HTR-8/SVneo (cell line): ENCODE measurements around the gene KIF6.

Experiments used
- DNase-seq: peaks from one replicate; pipeline ENCODE4 v3.0.0; 2011; ENCODE audit warnings: low spot score, mixed read lengths; ENCODE audit not compliant: insufficient read length
- FAIRE-seq: peaks from 2 replicates; lab custom pipeline; 2011; peaks lifted over from hg19 to GRCh38; lab: Jason Lieb, UNC

KIF6 gene

DNA sequence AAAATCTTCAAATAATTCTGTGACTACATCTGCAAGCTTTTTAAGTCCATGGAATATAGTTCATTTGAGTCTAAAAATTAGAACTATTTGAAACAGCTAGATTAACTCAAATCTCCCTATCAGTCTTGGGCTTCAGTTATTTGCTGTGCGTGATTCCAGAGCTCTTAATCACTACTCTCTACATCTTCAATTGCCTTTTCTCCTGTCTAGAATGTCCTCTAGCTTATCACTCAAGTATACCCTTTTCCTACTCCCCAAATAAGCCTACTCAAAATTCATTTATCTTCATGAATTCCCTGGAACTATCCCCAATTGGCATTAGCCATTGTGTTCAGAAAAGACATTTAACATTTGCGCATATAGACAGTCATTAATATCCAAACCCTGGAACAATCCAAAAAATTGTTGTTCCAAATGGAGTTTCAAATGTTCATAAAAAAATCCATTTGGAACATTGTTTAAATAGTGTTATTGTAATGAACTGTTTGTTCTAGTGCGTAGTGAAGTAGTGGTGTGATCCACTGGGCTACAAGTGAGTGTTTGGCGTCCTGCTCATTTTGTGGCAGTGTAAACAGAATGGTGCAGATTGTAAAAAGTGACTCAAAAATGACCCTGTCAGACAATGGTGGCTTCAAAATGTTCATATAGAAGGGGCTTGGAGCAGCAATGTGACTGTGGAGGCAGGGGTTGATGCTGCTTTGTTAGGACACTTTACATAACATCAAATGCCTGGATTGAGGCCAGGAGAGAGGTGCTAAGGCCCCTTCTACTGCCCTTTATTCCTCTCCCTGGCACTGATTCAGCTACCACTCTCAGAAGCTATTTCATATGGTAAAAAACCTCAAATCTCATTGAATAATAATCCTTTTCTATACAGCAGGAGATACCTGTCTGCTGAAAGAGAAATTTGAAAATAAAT lies 122.3 kb downstream of the KIF6 start:
- DNase-seq (no peak), FAIRE-seq (no peak)

DNA sequence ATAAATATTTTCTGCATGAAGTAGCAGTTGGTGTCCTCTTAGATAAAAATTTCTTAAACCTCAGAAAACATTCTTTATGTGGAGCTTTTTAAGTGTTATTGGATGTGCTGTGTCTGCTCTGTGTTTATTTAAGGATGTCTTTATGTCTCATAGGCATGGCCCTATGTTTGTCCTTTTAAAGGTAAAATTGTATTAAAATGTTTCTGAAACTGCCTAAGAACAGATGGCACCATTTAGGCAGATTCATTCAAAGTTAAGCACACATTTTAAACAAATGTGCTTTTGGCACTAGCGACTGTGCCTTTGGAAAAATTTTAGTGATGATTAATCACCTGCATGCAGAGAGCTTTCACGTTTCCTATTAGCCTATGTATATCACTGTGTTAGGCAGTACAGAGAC lies 125.2 kb downstream of the KIF6 start:
- FAIRE-seq (no peak), DNase-seq (no peak)

GRCh38 chr6:39599341-39599740 lies 125.9 kb downstream of the KIF6 start:
- no peak for DNase-seq
- no peak for FAIRE-seq

GRCh38 chr6:39594285-39594684 lies 130.9 kb downstream of the KIF6 start:
- no peak for FAIRE-seq

GRCh38 chr6:39593646-39594045 lies 131.6 kb downstream of the KIF6 start:
- no peak for FAIRE-seq
- DNase-seq: no peak

More at GRCh38 chr6:39594285-39594684, 130.9 kb downstream of the KIF6 start:
- no peak for DNase-seq

DNA sequence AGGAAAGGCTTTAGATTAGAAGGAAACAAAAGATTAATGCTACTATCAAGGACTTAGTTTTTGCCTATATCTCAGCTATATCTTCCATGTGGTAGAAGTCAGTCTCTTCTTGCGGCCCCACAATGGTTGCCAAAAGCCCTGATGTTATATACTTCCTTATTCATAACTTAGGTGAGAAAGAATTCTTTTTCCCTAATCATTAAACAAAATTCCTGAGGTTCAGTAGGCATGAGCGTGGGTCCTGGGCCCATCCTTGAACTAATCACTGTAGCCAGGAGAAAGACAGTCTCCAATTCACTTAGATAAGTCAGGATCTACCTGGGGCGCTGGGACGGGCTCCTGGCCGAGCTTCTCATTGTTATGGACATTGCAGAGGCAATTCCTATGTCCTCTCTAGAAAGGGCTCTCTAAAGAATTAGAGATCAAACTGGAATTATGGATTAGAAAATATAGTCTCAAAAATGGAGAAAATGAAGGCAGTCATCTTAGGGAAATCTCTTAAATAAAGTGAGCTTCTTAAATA lies 134.3 kb downstream of the KIF6 start:
- no peak for FAIRE-seq
- DNase-seq: no peak

- FAIRE-seq: no peak
- no peak for DNase-seq
Measured at GRCh38 chr6:39587080-39587479, 138.1 kb downstream of the KIF6 start.

GRCh38 chr6:39585641-39586040 lies 139.6 kb downstream of the KIF6 start:
- no peak for FAIRE-seq
- DNase-seq: no peak

- DNase-seq (no peak), FAIRE-seq (no peak)
Measured at GRCh38 chr6:39577446-39578165, 147.6 kb downstream of the KIF6 start.

DNA sequence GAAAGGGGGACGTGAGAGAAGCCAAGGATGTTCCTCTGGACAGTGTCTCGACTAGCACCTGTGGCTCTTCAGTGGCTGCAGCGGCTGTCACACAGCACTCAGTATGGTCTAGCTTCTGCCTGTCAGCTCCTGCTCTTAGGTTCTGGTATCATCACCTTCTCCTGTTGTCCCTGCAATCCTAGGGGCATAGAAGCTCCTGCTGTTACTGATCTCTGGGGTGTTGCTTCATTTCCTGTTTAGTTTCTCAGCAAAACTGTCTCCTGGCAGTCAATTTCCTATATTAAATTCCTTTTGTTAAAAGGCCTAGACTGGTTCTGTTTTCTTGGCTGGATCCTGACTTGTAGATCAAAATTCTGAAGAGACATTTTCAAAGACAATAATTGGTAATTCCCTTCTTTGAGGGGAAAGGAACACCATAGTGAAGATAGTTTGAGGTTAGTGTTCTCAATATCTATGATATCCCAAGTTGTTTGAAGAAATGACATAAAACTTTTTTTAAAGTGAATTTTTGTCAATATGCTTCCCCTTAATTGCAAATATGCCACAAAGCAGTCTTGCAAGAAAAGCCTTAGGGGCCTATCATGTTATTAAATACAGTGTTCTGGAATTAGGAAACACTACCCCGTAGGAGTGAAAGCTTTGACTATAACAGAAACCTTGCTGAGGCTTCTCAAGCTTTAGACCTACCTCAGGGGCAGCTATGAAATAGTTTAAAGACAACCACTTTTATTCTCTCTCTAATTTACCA lies 148.5 kb downstream of the KIF6 start:
- FAIRE-seq: no peak
- no peak for DNase-seq

DNA sequence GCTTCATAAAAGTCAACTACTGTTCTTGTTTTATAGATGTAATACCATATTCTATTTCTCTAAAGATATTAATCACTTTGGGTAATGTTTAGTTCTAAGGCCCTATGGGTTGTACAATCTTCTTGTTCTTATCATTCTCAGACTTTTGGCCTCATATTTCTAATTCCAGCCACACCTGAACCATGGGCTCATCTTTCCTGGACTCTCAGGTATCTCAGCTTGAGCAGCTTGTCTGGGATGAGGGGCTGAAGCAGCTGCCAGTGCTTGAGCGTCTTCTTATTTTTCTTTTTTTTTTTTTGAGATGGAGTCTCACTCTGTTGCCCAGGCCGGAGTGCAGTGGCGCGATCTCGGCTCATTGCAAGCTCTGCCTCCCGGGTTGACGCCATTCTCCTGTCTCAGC lies 150.2 kb downstream of the KIF6 start:
- FAIRE-seq: no peak
- no peak for DNase-seq

DNA sequence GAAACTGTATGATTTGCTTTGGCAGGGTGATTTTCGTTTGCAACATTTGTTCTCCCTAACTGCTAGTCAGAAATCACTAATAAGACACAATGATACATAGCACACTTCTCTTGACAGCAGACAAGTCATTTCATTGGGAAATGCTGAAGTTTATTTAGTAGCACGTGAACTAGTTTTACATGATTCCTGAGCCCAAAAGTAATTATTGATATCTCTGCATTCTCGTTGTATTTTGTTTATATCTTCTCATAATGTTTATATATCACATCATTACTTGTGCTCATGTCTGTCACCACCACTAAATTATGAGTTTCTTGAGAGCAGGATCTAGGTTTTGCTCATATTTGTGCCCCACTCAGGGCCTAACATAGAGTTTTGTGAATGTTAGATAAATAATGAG lies 151.7 kb downstream of the KIF6 start:
- FAIRE-seq (no peak), DNase-seq (no peak)

GRCh38 chr6:39572661-39573340 lies 152.4 kb downstream of the KIF6 start:
- DNase-seq: no peak
- FAIRE-seq: no peak

DNA sequence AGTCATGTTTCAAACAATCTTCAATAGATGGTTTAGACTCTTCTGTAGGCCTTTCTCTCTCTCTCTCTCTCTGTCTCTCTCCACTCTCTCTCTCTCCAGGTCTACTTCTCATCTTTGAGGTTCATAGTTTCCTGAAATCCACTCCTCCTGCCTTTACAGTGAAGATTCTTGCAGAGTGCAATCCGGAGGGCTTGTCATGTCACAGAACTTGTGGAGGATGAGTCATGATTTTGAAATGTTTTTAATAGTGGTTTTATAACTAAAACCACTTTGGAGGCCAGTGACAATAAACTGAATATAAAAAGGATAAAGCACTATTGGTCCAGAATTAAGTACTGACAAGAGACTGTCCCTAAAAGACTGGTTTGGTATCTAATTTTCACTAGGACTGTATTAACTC lies 156.3 kb downstream of the KIF6 start:
- FAIRE-seq: no peak
- DNase-seq: no peak

DNA sequence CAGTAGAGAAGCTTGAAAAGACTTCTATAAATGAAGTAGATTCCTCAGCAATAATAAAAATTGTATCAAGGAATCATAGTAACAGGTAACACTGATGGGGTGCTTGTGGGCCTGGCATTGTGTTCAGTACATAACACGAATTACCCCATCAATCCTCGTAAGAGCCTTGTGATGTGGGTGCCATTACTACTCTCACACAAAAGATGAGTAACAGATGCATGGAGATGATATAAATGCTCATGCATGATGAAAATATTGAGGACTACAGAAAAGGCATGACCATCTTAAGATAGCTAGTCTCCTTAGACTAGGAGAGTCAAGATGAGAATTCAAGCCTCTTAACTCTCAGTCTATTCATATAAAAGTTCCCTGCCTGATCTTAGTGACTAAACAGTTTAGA lies 158.1 kb downstream of the KIF6 start:
- no peak for FAIRE-seq
- no peak for DNase-seq

DNA sequence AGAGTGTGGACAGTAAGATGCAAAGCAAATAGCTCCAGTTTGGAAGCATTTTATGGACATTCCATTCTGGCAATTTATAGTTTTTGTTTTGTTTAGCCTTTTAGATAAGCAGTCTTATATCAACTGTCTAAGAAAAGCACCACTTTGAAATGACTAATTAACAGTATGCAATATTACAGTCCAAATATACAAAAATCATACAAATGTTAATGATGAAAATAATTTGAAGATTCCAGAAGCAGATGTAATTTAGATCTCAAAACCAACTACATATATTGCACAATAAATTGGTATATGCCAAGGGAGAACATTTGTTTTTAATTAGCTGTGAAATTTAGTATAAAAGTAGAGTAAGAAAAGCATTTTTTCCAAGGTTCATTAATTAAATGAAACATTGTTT lies 158.8 kb downstream of the KIF6 start:
- FAIRE-seq (no peak), DNase-seq (no peak)

- FAIRE-seq (no peak), DNase-seq (no peak)
Measured at GRCh38 chr6:39565956-39566355, 159.3 kb downstream of the KIF6 start.

DNA sequence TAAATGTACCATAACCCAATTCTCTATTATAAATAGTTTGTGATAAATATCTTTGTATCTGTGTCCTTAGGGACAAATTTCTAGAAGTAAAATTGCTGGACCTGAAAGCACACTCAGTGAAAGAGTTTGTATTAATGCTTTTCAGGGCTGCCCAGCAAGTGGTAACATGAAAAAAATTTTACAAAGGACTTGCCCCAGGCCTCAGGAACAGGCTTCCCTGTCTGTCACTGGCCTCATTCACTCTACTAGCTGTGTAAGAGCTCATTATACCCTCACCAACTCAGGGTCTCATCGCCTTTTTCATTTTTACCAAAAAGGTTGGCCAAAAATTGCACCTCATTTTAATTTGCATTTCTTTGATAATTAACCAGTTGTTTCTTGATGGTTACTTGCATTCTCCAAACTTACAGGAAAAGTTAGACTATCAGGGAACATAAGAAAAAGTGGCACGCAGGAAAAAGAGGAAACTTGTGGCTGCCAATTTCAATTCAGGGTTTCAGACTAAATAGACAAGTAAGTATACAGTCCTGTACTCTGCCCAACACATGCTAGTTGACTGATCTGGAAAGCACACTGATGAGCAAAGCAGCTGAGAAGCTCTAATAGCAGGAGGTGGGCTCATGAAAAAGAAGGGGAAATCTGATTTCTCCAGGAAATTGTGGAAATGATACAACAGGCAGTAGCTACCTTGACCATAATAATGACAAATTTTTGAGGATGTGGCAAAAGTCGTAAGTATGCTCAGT lies 161.5 kb downstream of the KIF6 start:
- no peak for DNase-seq
- FAIRE-seq: no peak

DNA sequence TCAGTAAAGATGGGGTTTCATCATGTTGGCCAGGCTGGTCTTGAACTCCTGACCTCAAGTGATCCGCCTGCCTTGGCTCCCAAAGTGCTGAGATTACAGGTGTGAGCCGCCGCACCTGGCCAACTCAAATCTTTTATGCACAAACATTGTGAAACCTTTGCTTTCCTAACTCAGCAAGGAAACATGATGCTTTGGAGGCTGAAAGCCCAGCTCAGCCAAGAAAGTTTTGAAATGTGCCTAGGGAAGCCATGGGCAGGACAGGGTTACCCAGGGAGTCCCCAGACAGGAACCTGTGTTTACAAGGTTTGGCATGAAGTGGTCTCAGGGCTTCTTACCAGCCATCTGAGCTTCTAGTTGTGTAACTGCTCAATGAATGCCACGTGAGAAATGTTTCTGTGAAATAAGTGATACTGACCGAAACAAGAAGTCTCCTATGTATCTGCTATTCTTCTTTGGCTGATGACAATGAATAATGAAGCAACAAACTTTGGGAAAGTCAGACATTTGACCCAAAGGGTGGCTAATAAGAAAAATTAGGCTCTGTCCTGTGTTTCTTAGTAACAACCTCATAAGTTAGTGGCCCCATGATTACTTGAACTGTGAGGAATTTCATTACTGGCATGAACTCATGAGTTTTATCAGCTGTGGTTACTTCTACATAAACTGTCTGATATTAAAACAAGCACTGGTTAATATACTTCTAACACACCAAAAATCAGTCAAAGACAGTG lies 163.5 kb downstream of the KIF6 start:
- DNase-seq: no peak
- no peak for FAIRE-seq
